DND-41 (cell line): Measurements from ENCODE around the gene CYP2W1.

Experiments used
- EZH2 ChIP-seq: IDR thresholded peaks from 3 replicates; pipeline ENCODE4 v1.6.1; 2012; ENCODE audit warnings: borderline replicate concordance, low read depth, mild to moderate bottlenecking, moderate library complexity, low read length, inconsistent platforms; ENCODE audit not compliant: severe bottlenecking
- TF ChIP-seq, protein P1 (sequence below): IDR thresholded peaks from 2 replicates; pipeline ENCODE4 v1.5.1; 2012; ENCODE audit warnings: borderline replicate concordance, low read length, moderate library complexity, mild to moderate bottlenecking; ENCODE audit not compliant: poor library complexity, severe bottlenecking; ENCODE audit errors: extremely low read depth

DNA sequence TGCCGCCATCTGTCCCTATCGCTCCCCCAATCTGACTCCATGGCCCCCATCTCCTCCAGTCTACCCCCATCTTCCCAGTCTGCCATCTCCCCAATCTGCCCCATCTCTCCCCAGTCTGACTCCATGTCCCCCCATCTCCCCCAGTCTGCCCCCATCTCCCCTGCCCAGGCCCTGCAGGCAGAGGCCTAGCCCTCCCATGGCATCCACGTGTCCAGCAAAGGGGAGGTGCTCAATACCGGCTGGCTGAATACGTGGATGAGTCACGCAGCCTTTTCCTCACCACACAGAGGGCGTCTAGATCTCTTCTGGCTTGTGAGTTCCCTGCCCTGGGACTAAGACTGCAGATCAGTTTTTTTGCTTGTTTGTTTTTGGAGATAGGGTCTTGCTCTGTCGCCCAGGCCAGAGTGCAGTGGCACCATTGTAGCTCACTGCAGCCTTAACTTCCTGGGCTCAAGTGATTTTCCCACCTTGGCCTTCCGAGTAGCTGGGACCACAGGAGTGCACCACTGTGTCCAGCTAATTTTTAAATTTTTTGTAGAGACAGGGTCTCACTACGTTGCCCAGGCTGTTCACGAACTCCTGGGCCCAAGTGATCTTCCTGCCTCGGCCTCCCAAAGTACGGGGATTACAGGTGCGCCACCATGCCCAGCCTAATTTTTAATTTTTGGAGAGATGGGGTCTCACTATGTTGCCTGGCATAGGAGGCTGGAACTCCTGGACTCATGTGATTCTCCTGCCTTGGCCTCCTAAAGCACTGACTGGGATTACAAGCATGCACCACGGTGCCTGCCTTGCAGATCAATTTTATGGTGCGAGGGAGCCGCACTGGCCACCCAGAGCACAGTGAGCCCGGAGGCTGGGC, 46.0 kb downstream of the CYP2W1 start:
- TF ChIP-seq, protein P1, sequence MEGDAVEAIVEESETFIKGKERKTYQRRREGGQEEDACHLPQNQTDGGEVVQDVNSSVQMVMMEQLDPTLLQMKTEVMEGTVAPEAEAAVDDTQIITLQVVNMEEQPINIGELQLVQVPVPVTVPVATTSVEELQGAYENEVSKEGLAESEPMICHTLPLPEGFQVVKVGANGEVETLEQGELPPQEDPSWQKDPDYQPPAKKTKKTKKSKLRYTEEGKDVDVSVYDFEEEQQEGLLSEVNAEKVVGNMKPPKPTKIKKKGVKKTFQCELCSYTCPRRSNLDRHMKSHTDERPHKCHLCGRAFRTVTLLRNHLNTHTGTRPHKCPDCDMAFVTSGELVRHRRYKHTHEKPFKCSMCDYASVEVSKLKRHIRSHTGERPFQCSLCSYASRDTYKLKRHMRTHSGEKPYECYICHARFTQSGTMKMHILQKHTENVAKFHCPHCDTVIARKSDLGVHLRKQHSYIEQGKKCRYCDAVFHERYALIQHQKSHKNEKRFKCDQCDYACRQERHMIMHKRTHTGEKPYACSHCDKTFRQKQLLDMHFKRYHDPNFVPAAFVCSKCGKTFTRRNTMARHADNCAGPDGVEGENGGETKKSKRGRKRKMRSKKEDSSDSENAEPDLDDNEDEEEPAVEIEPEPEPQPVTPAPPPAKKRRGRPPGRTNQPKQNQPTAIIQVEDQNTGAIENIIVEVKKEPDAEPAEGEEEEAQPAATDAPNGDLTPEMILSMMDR: no peak
- TF ChIP-seq EZH2: no peak
